ENCODE measurements around the gene TRMT11.

GRCh38 chr6:125966569-125966968 lies 19.8 kb upstream of the TRMT11 start:
- TF ChIP-seq CTCF (IDR thresholded peaks at IDR 0.05) (no peak), POLR2AphosphoS5 (IDR thresholded peaks at IDR 0.05) (no peak), POLR2A (IDR thresholded peaks at IDR 0.05) (no peak), EP300 (IDR thresholded peaks at IDR 0.05; ENCODE audit: low read depth) (no peak)

Data from transverse colon (tissue), 4 donors.